ENCODE data around the gene GHRH. TPM values are rescaled to one million over a fixed set of nuclear protein-coding genes. Genes with fewer than 3 reads are reported as not detected.

GHRH gene
- polyA plus RNA-seq, 2 of the 4 experiments (the other 2 are of a cell fraction) = not detected

DNA sequence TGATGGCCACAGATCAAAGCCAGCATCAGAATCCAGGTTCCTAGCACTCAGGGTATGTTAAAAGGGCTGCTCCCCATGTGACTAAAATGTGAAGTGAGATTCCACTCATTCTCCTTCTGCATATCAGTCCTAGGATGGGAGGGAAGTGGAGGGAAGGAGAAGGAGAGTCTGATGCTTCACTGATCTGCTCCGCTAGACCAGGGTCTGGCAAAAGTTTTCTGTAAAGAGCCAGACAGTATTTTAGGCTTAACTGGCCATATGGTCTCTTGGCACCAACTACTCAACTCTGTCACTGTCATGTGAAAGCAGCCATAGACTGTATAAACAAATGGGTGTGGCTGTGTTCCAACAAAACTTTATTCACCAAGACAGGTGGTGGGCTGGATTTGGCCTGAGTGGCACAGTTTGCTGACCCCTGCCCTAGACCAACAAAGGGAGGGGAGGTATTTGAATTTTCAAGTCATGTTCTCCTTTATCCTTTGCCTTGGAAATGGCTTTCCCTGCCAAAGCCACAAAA is 22.6 kb downstream of the GHRH start:
- ChIA-PET POLR2A (no interaction called here), CTCF (interaction anchor here (1.0 to 4.1 kb wide), 4 partner anchors 18 to 295 kb away, joined by 3 to 17 read pairs (median 6); no protein-coding TSS in a partner anchor)
- ATAC-seq = no peak
- no peak for DNase-seq (ENCODE audit: low read depth in 1 of 2, low spot score in 1 of 2)
- Histone ChIP-seq H3K4me1 (no peaks in the 10 kb centered on the region), H3K27ac (no peak overlapping the region), H3K4me3 (no peak overlapping the region), H3K9me3 (no peaks in the 10 kb centered on the region), H3K4me2 (no peak overlapping the region)
- TF ChIP-seq ELK1 (IDR thresholded peaks at IDR 0.05; ENCODE audit: low read depth, low read length) = no peak
- TF ChIP-seq POLR2A (IDR thresholded peaks at IDR 0.05; ENCODE audit: low read length) = no peak
- TF ChIP-seq HOXB13 (CRISPR knock-in tag; IDR thresholded peaks at IDR 0.05; ENCODE audit: low read depth) = no peak
- no peak for TF ChIP-seq ATOH8 (CRISPR knock-in tag; IDR thresholded peaks at IDR 0.05; ENCODE audit: low read depth)
- no peak for TF ChIP-seq FOSB (CRISPR knock-in tag; IDR thresholded peaks at IDR 0.05)
- TF ChIP-seq BHLHE40 (IDR thresholded peaks at IDR 0.05; ENCODE audit: low read depth, low read length) = no peak
- TF ChIP-seq CHD4 (IDR thresholded peaks at IDR 0.05; ENCODE audit: borderline replicate concordance) = no peak
- TF ChIP-seq HMGXB4 (CRISPR knock-in tag; IDR thresholded peaks at IDR 0.05; ENCODE audit: borderline replicate concordance) = no peak
- no peak for TF ChIP-seq FOXS1 (CRISPR knock-in tag; IDR thresholded peaks at IDR 0.05)
- TF ChIP-seq RAD21 (conservative IDR thresholded peaks at IDR 0.05 in 1 of 2, IDR thresholded peaks at IDR 0.05 in 1 of 2) = no peak
- no peak for TF ChIP-seq EP300 (IDR thresholded peaks at IDR 0.05)
- no peak for TF ChIP-seq KDM1A (IDR thresholded peaks at IDR 0.05; ENCODE audit: low read depth)
- no peak for TF ChIP-seq SMC3 (IDR thresholded peaks at IDR 0.05)
- TF ChIP-seq, protein P1, sequence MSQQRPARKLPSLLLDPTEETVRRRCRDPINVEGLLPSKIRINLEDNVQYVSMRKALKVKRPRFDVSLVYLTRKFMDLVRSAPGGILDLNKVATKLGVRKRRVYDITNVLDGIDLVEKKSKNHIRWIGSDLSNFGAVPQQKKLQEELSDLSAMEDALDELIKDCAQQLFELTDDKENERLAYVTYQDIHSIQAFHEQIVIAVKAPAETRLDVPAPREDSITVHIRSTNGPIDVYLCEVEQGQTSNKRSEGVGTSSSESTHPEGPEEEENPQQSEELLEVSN (IDR thresholded peaks at IDR 0.05; ENCODE audit: borderline replicate concordance, low read depth) = no peak
- WGBS (ENCODE audit: missing lambda C conversion rate) = 88% methylated on average over 1 of the region's 1 CpG
- FAIRE-seq = no peak

DNA sequence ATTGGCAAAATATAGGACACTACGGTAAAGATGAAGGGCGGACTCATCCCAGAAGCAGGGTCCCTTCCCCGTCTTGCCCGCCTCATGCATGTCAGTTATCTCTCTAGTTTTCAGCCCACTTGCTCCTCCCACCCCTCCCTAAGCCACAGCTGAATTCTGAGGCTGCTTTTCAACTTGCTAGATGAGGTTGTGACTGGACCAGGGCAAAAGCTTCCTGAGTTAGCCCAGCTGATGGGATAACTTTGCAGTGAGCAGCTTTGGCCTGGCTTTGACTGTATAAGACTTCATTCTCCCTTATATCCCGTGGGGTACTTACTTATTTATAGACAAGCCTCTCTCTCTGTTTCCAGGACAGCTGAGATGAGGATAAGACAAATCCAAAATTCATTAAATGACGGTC is 23.2 kb downstream of the GHRH start:
- H3K27ac ChIP-seq = no peak overlapping the region
- POLR2A ChIA-PET = no interaction called here
- no peak for FAIRE-seq
- no peak for ATAC-seq
- CTCF ChIA-PET = interaction anchor here (1.0 to 4.1 kb wide), 5 partner anchors 12 to 295 kb away, joined by 3 to 17 read pairs (median 5); no protein-coding TSS in a partner anchor
- H3K9me3 ChIP-seq = no peaks in the 10 kb centered on the region
- H3K4me3 ChIP-seq = no peak overlapping the region
- DNase-seq (ENCODE audit: low read depth in 1 of 2, low spot score in 1 of 2) = no peak
- no peak for TF ChIP-seq ZSCAN20 (CRISPR knock-in tag; IDR thresholded peaks at IDR 0.05)
- TF ChIP-seq NR3C1 (IDR thresholded peaks at IDR 0.05) = no peak
- TF ChIP-seq KDM5A (IDR thresholded peaks at IDR 0.05) = no peak
- TF ChIP-seq CHD4 (IDR thresholded peaks at IDR 0.05; ENCODE audit: borderline replicate concordance) = no peak
- no peak for TF ChIP-seq EHMT2 (IDR thresholded peaks at IDR 0.05; ENCODE audit: low read depth)
- no peak for TF ChIP-seq RFX5 (IDR thresholded peaks at IDR 0.05)
- H3K4me1 ChIP-seq = no peaks in the 10 kb centered on the region
- H3K4me2 ChIP-seq = no peak overlapping the region
- 94% methylated on average over 6 of the region's 6 CpGs for WGBS (ENCODE audit: missing lambda C conversion rate)

DNA sequence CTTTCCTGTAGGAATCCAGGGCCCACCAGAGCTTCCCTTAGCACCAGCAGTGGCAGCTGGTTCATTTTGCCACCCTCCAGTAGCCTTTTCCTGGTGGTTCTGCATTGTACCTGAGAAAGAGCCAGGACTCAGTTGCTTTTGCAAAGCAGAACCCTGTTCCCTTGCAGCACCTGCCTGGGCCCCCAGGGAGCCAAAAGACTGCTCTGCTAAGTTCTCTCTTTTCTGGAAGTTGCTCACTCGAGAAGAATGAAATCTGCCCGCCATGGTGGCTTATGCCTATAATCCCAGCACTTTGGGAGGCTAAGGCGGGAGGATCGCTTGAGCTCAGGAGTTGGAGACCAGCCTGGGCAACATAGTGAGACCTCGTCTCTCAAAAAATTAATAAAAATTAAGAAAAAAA is 24.0 kb downstream of the GHRH start:
- H3K4me2 ChIP-seq = no peak overlapping the region
- POLR2A ChIA-PET = no interaction called here
- DNase-seq (ENCODE audit: low read depth in 1 of 2, low spot score in 1 of 2) = no peak
- FAIRE-seq = no peak
- H3K27ac ChIP-seq = no peak overlapping the region
- CTCF ChIA-PET = interaction anchor here (1.2 to 4.1 kb wide), 5 partner anchors 12 to 296 kb away, joined by 3 to 17 read pairs (median 5); no protein-coding TSS in a partner anchor
- H3K9me3 ChIP-seq = no peaks in the 10 kb centered on the region
- H3K4me3 ChIP-seq = no peak overlapping the region
- no peak for ATAC-seq
- 89% methylated on average over 5 of the region's 5 CpGs for WGBS (ENCODE audit: missing lambda C conversion rate)
- no peaks in the 10 kb centered on the region for H3K4me1 ChIP-seq
- TF ChIP-seq CBX8 (IDR thresholded peaks at IDR 0.05) (no peak), FOSL2 (IDR thresholded peaks at IDR 0.05) (no peak), FOSL2 (CRISPR knock-in tag; IDR thresholded peaks at IDR 0.05) (no peak), ESRRA (IDR thresholded peaks at IDR 0.05; ENCODE audit: borderline replicate concordance, low read length) (no peak), HOXB5 (CRISPR knock-in tag; IDR thresholded peaks at IDR 0.05) (no peak), PBX3 (IDR thresholded peaks at IDR 0.05) (no peak), MYC (IDR thresholded peaks at IDR 0.05; ENCODE audit: borderline replicate concordance, low read length) (no peak), HOXA7 (CRISPR knock-in tag; IDR thresholded peaks at IDR 0.05) (no peak), EHMT2 (IDR thresholded peaks at IDR 0.05; ENCODE audit: low read depth) (no peak), USF2 (IDR thresholded peaks at IDR 0.05) (no peak), NPAS2 (CRISPR knock-in tag; IDR thresholded peaks at IDR 0.05; ENCODE audit: borderline replicate concordance) (no peak)
- TF ChIP-seq, protein P2, sequence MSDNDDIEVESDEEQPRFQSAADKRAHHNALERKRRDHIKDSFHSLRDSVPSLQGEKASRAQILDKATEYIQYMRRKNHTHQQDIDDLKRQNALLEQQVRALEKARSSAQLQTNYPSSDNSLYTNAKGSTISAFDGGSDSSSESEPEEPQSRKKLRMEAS (IDR thresholded peaks at IDR 0.05) = no peak
